T-helper 1 cell treated with Interleukin-12 subunit alpha and Interleukin-12 subunit beta and Interleukin-4 antibody, amounts not matched to agents 30 ng/mL and 1 ng/mL, for 36 hours (primary cell): ENCODE data around the gene ASPN. TPM values are rescaled to one million over a fixed set of nuclear protein-coding genes. Genes with fewer than 3 reads are reported as not detected.

Experiments used
- intact Hi-C: fragments of 100-400 bp; cut with micrococcal nuclease; formaldehyde crosslinking; loops from one replicate; pipeline ENCODE4 v1.15.1; 2024
- total RNA-seq: library from RNA; stranded (reverse); gene quantifications from 2 replicates; pipeline ENCODE4 v1.2.3, GENCODE V29; 2022

ASPN gene
- total RNA-seq, 1 donor from 2014 or later: not detected

DNA sequence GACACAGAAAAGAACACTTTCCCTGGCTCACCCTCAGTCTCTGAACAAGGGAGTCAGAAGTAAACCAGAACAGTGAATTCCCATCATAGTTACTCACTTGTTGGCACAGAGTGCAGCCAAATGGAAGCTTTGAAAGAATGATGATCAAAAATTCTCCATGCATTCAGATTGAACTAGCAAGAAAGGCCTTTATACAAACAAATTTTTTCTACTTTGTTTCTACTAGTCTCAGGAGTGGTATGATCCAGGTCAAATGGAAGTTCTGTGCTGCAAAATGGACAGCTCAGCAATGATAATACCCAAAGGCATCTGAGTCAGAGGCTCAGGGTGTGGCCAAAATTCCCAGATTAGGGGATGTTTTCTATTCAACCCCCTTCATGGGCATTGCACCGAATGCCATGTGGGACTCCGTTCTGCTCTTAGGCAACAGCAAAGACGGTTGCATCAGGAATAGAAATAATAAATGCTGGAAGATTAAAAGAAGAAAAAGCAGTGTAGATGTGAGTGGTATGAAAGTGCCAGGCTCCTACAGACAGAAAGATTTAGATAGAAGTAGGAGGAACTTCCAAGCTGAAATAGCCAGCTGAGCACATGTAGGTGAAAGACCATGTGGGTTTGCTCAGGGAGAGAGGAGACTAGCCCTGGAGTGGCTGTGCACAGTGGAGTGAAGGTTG is 24.0 kb upstream of the ASPN start:
- intact Hi-C loops: no loop called here

DNA sequence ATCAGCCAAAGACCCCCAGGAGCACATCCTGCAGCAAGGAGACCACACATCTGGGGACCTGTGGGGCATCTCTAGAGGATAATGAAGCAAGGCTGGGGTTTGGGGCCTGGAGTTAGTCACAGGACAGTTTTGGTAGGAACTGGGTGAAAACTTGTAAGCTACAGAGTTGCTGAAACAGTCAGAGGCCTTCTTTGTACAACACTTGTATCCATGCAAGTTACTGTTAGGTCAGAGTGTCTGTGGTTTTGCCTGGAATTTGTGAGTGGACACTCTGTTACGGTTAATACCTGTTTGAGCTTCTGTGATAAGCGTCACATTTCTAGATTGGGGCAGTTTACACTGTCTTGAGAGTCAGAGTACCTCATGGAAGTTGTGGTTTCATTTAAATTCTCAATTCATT is 22.6 kb upstream of the ASPN start:
- intact Hi-C loops: no loop called here

DNA sequence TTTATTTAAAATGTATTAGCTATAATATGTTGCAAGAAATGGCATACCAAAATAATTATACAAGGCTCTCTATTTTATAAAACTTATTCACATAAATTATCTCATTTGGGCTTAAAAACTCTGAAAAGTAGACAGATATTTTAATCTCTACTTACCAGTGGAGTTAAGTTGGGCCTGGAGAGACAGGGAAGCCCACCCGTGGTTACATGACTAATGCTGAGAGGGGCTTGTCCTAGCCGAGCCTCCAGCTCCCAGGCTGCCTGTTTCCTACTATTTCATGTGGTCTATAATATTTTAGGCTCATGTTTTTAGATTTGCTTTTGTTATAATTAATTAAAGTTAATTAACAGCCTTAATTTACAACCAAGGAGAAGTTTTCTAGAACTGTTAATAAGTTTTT is 20.9 kb upstream of the ASPN start:
- intact Hi-C loops: no loop called here

DNA sequence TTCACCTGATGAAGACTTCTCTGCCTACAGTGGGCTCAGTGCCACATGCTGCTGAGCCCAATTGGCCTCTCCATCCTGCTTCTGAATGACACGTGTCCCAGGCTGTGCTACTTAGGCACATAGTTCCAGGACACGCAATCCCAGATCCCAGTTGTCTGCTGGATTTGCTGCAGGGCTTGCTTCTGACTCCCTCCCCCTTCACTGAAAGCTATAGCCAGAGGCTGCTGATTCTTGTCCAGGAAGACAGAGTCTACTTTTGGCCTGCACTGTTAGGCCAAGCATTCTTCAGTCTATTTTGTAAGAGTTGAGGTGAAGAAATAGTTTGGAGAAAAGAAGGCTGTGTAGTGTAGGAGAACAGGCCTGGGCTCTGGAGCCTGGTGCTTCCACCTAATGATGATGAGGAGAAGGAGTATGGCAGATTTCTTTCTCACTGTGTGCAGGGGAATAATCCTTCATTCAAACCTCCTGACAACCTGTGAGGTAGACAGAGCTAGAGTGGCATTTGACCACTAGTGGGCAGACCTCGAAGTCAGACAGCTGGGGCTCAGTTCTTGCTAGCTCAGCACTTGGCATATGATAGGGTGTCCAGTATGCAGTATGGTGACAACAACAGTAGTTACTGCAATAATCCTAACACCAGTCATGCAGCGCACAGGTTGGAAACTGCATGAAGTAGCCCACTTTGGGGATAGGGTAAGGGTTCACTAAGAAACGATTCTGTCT is 19.5 kb upstream of the ASPN start:
- intact Hi-C loops: no loop called here

DNA sequence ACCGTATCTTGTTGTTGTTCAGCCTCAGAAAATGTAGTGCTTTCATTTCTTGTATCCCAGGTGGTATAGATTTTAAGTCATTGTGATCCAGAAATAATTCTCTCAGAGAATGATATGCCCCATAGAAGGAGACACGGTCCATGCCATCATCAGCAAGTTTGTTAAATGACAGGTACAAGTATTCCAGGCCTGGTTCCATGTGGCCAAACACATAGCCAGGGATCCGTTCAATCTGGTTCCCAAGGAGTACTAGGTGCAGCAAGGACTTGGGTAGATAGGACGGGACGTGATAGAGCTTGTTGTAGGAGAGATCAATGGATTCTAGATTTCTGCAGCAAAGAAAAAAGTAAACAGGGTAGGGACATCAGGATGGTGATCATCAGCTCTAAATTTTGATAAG is 18.4 kb upstream of the ASPN start:
- intact Hi-C loops: no loop called here

DNA sequence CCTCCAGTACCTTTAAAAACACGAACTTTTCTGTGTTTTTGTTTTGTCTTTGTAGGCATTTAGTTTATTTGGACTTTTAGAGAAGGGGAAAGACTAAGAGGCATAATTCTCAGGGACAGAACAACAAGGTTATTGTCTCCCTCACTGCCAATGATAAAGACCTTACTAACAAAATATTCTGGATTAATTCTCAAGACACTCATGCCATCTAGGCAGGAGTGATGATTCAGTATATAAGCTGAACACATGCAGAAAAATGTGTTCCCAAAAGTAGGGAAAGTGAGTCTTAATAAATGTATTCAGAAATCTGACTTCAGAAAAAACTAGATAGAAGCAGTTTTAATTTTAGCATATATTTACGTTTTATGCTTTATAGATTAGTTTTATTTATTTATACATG is 17.4 kb upstream of the ASPN start:
- intact Hi-C loops: no loop called here

DNA sequence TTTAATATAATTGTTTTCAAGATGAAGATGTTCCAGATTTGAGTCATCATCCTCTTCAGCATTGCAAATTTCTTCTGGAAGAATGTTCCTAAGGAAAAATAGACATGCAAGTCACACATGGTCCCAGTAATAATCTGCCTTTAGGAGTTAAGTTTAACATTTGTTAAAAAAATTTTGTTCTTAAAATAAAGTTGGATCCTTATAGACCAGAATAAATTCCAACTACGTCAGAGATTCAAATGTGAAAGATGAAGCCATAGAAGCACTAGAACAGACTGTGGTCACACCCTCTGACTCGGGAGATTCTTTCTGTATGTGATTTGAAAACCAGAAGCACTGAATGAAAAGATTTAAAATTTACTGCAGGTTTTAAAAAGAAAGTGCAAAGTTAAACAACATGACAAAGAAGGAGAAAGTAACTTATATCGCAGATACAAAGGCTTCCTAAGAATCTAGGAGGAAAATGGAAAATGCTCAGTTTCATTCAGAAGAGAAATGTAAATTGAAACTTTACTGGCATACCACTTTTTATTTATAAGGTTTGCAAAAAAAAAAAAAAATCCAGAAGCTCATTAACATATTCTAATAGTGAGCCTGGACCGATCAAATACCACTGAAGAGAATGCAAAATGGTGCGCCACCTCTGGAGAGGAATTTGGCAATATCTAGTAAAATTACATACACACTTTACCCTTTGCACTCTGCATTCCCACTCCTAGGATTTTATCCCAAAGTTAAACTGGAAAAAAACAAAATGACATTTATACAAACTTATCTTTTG is 14.3 kb upstream of the ASPN start:
- intact Hi-C loops: no loop called here

DNA sequence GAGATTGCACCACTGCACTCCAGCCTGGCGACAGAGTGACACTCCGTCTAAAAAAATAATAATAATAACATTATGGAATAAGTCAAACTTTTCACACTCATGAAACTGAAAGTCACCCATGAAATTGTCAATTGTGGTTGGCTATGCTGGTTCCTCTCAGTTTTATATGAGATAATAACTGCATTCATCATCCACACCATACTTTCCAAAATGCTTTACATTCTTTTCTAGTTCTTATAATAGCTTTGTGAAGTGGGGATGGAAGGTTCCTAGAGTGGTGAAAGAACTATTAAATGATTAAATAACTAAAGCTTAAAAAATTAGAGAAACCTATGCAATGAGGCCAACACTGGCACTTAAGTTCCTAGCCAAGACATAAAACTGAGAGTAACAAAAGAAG is 12.6 kb upstream of the ASPN start:
- intact Hi-C loops: no loop called here

DNA sequence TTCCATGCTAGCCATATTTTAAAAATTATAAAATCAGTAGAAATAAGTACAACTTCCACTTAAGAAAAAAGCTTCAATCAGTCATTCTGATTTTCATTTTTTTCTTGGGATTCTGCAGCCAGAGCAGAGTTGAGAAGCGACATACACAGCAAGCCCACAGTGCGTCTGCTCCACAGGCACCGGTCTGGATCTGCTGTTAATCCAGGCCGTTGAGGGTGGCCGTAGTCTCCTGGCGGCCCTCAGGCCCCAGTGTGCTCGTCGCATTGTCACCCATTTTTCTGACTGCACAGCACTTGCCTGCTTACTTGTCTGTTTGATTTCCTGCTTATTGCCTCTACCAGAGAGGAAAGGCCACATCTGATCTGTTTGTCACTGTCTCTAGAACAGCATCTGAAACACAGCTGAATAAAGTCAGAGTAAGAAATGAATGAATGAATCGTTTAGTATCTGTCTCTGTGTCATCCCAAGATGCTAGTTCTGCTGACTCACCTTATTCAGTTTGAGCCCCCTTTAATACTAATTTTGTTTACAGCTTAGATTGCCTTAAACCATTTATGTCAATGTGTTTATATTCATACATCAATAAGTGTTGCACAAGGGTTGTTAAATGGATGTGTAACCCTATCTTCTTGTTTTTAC is 11.6 kb upstream of the ASPN start:
- intact Hi-C loops: no loop called here

DNA sequence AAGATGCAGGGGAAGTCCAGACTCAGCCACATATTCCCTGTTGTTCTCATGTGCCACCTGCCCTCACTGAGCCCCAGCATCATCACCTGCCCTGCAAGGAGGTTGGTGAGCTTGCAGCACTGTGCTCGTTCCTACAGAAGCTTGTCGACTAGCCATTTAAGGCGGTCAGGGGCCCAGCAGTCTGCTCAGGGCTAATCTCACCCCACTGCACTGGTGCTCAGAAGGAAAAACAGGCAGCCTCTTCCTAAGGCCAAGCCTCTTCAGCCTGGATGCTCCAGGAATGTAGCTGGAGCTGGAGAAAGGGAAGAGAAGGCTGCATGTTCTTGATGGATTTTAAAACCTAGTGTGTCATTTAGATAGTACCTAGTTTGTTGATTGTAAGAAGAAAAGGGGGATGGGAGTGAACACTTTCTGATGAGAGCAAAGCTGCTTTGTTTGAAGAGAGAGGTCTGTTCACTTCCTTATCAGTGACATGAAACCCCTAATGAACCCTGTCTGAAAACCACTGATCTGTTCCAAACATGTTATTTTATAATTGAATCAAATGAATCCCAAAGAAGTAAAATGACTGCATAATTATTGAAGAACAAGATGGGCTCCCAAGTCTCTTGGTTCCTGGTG is 10.6 kb upstream of the ASPN start:
- intact Hi-C loops: no loop called here

DNA sequence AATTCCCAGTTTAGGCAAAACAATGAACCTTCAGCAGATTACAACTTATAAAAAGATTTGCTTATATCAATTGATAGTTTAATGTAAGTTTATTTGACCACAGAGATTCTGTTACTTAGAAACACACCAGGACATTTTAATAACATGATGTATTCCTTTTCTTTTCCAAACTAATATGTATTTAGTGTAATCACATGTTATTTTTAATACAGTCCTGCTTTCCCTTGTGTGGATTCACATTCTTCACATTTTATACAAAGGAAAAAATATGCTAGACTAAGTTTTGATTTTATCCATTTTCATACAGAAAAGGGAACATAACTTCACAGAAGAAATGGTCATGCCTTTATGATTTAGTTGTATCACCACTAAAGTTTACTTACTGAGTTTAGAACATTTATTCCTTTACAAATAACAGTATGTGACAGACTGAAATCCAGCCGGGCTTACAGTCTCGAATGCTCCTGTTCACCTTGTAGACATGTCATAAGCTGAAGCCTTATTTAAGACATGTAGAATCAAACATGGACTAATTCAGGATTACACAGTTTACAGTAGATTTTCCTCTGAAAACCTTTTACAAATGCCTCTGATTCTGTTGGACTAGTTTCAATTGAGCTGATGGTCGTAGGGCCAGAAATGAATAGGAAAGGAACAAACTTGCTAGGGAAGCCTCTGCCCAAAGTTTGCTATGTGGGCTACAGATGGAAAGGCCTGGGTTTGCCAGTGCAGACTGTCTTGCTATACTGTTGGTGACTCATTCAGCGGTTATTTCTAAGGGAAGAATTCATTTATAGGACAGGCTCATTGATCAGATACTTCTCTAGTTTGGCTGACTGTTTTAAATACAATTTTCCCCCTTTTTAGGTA is 6.6 kb upstream of the ASPN start:
- intact Hi-C loops: no loop called here

DNA sequence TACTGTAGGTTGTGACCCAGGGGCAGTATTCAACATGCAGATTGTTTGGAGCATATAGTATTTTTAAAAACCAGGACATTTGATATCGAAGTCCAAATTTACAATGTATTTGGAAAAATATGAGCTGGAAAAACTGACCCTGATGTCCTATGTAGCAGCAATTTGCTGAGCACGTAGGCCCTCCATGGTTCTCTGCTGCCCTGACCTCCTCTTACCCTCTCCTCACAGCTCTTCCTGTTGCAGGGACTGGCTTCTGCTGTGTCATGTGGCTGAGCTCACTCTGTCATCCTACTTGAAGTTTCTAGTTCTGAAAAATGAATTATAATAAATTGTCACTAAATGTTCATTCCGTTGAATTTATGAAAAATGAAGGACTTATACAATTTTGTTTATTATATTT is 4.1 kb upstream of the ASPN start:
- intact Hi-C loops: no loop called here

DNA sequence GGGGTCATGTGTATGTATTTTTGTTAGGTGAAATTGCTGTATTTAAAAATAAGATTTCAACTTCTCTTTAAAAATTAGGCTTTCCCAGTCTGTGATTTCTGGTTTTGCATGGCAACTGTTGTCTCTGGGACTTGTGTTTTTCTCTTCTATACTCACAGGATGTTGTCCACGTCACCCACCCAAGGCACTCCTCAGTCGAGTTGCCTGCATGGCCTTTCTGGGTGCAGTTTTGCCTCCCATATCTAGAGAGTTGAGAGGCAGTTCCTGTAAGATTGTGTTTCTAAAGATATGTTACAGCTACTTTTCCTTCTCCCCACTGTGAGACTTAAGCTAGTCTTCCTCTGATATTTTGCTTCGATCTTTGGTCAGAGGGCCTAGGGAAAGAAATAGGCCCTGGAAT is 2.3 kb upstream of the ASPN start:
- intact Hi-C loops: no loop called here

DNA sequence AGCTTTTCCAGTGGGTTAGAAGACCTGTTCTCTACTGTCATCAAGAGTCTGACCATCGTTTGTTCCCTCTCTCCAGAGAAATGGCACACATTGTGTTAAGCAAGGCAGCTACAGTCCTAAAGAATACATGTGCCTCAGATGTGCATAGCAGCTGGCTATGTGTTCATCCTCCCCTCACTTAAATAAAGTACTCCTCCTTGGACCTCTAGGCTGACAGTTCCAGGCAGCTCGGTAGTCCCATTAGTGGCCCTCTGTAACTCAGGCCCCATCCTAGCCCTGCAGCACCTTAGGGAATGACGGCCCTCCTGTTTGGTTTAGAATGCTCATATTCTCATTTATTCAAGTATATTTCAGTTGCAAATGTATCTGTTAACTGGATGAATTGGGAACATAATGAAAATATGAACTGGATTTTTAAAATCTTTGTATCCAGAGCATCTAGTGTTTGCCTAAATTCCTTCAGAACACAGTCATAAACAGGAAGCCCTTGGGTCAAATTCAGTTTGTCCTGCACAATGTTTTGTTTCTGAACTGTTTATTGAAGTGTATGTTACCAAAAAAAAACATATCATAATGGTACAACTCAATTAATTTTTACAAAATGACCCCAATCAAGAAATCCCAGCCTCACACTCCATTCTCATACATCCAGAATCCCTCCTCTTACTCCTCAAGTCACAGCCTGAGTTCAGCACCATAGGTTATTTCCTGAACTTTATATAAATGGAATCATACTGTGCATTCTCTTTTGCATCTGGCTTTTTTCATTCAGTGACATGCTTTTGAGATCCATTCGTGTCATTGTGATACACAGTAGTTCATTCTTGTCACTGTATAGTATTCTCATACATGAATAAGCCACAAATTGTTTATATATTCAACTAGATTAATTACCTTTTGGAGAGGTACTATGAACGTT is 1.6 kb upstream of the ASPN start:
- intact Hi-C loops: no loop called here

DNA sequence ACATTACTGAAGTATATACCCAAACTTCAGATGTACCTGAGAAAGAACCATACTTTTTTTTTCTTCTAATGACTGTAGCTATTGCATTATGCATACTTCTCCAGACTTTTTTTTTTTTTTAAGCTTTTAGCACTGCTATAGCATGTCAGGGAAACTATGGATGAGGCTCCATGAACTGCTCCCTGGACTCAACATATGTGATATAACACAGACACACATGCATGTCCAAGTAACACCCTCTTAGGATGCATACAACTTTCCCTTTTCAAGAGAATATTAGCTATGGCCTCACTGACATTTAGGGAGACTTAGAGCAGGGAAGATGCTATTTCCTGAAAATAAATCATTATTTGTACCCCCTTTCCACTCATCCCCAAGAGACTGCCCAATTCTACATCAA is 499 bp upstream of the ASPN start:
- intact Hi-C loops: no loop called here

DNA sequence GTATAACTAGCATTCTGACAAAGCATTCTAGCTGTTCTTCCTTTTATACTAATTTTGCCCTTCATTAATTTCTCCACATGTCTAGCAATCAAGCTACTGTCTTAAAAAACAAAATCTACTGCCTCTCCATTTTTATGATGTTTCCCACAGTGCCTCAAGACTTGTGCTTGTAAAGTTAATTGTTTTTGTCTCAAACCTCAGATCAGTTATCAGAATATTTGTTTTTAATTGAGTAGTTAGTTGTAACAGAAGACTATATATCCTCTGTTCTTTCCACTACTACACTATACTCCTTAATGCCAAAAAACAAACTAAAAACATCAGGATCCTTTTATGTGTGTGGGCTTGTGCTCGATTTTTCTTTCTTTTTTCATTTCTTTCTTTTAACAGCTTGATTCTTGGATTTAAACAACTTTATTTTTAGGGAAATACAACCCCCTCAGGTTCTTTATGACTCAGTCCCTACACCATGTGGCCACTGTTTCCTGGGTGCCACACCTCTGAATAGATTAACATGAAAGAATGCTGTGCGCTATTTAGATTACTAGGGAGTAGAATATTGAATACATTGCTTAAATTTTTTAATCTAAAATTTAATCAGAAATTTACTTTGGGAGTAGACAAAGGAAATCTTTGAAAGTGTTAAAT is 1.2 kb downstream of the ASPN start:
- intact Hi-C loops: no loop called here

DNA sequence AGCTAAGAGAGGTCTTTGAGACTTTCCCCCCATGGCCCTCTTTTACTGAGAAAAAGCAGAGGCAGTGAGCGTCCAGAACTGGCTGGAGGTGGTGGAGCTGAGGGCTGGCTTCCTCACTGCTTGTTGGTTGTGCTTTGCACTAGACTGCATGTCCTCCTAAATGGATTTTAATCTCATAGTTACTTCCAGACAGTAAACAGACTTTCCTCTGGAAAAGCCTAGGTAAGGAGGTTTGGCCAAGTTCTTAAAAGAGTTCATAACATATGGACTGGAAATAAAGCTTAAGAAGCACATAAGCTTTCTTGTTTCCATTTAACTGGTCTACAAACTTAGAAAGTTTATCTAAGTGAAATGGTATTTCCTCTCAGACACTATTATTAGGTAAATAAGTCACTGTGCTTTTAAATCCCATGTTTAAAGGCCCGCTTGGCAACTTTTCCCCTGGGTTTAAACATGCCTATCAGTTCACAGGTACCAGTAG is 2.0 kb downstream of the ASPN start:
- intact Hi-C loops: no loop called here

DNA sequence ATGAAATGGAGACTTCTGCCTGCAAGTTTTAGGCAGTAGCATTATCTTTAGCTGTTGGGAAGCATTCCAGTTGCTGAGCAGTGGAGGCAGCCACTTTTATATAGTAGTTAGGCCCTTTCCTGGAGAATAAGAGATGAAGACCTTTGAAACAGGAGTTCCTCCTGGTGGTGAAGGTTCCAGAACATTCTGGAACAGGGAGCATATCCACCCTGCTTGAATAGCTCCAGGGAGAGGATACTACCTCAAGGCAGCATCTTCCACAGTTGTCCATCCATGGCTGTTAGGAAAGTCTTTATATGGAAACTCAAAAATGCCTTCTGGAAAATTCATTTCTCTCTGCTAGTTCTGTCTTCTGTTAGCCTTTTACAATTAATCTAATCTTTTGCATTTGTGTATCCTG is 3.0 kb downstream of the ASPN start:
- intact Hi-C loops: no loop called here

DNA sequence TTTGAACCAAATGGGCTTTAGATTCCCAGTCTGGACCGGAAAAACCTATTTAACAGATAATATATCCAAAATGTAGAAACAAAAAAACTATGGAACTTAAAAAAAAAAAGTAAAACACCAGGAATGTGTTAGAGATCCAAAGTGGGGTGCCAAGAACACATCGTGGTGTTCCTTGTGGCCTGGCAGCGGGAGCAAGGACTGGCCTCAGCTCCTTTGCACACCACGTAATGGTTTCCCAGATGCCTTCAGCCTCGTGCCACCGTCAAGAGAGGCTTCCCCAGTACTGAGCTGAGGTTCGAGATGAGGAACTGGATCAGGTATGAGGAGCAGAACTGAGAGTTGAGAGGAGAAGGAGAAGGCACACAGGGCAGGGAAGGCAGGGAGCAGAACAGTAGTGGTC is 3.5 kb downstream of the ASPN start:
- intact Hi-C loops: no loop called here
